Fibroblast of villous mesenchyme (primary cell): ENCODE results near the gene PALLD. TPM values are rescaled to one million over a fixed set of nuclear protein-coding genes. Genes with fewer than 3 reads are reported as not detected.
"Not testable (repeated sequence)": the region's sequence is repeated elsewhere in the genome, so short reads cannot be mapped to it uniquely, and the experiment has no call there.

Experiments
- DNase-seq: peaks from one replicate; pipeline ENCODE4 v3.0.0-alpha.2; 2010; ENCODE audit warnings: low read depth
- H3K4me3 ChIP-seq: 2 replicates; pipeline ENCODE4 v1.5.1; 2011; ENCODE audit warnings: low read depth, mild to moderate bottlenecking, low read length
- CTCF ChIP-seq: IDR thresholded peaks from 2 replicates; pipeline ENCODE4 v1.5.1; 2012; ENCODE audit warnings: low read depth, mild to moderate bottlenecking, low read length; ENCODE audit not compliant: insufficient read depth
- total RNA-seq: library from RNA; depleted of rRNA; stranded (reverse); fragments of >200 nt; gene quantifications from 2 replicates; pipeline ENCODE4 v1.2.3, GENCODE V29; 2012

The PALLD gene
- total RNA-seq, 1 donor, result 188 TPM

- peak; percentile 68 for DNase-seq
- H3K4me3 ChIP-seq, result no peak overlapping the region
- TF ChIP-seq CTCF, result no peak
These were observed 200.0 kb downstream of the PALLD start for GRCh38 chr4:168696826-168697225.

GRCh38 chr4:168699224-168699878 lies 202.5 kb downstream of the PALLD start:
- TF ChIP-seq CTCF, result no peak
- DNase-seq, result no peak
- no peak overlapping the region for H3K4me3 ChIP-seq

- no peak for TF ChIP-seq CTCF
- no peak overlapping the region for H3K4me3 ChIP-seq
- no peak for DNase-seq
These were observed 204.2 kb downstream of the PALLD start for GRCh38 chr4:168701061-168701460.

GRCh38 chr4:168702581-168703087 lies 205.8 kb downstream of the PALLD start:
- not testable (repeated sequence) for DNase-seq, H3K4me3 ChIP-seq

GRCh38 chr4:168705121-168705520 lies 208.3 kb downstream of the PALLD start:
- peak; percentile 64 for DNase-seq
- no peak overlapping the region for H3K4me3 ChIP-seq
- no peak for TF ChIP-seq CTCF

- no peak for TF ChIP-seq CTCF
- H3K4me3 ChIP-seq, result no peak overlapping the region
- DNase-seq, result no peak
These were observed 210.4 kb downstream of the PALLD start for GRCh38 chr4:168707205-168707604.

- DNase-seq, result no peak
- TF ChIP-seq CTCF, result no peak
- H3K4me3 ChIP-seq, result no peak overlapping the region
These were observed 211.3 kb downstream of the PALLD start for GRCh38 chr4:168708108-168708507.
